Lower lobe of right lung (tissue), 2 donors: ENCODE results near the gene SLC22A7. TPM values are rescaled to one million over a fixed set of nuclear protein-coding genes. Genes with fewer than 3 reads are reported as not detected.

ENCODE experiments used
- ATAC-seq, 2 donors: fragments of 200-7000 bp; cut with Tn5 transposase; one replicate each; pipeline ENCODE4 v1.9.1; 2020 to 2022; ENCODE audit warnings: mild to moderate bottlenecking in 2 of 2, moderate library complexity in 2 of 2
- DNase-seq: peaks from one replicate; pipeline ENCODE4 v3.0.0-alpha.2; 2020
- H3K27ac ChIP-seq: fragments of 200-600 bp; one replicate; pipeline ENCODE4 v1.8.0; 2022
- H3K27me3 ChIP-seq: fragments of 200-600 bp; one replicate; pipeline ENCODE4 v1.8.0; 2022; ENCODE audit warnings: low read depth
- H3K36me3 ChIP-seq: fragments of 200-600 bp; one replicate; pipeline ENCODE4 v1.8.0; 2022; ENCODE audit warnings: mild to moderate bottlenecking
- H3K4me1 ChIP-seq: fragments of 200-600 bp; one replicate; pipeline ENCODE4 v1.8.0; 2022
- H3K4me3 ChIP-seq: fragments of 200-600 bp; one replicate; pipeline ENCODE4 v1.8.0; 2022; ENCODE audit warnings: mild to moderate bottlenecking
- H3K9me3 ChIP-seq: fragments of 200-600 bp; one replicate; pipeline ENCODE4 v1.8.0; 2022
- CTCF ChIP-seq: fragments of 200-600 bp; IDR thresholded peaks from one replicate; pipeline ENCODE4 v1.8.0; 2022; ENCODE audit warnings: antibody characterized with exemption, mild to moderate bottlenecking
- intact Hi-C: fragments of 100-400 bp; cut with DNase I; formaldehyde crosslinking; loops from one replicate; pipeline ENCODE4 v1.11.0; 2022
- total RNA-seq: library from RNA; stranded (reverse); fragmentation: NEBNext Ultra II Directional; extraction: Animal tissue kit (Norgen Biotek cat#: 25700); gene quantifications from one replicate; pipeline ENCODE4 v1.2.1, GENCODE V29; 2021
- donor health status: DM: no; HTN: yes; CAD: no; lungs with severe emphysema.

Gene SLC22A7
- total RNA-seq, 1 donor from 2014 or later, result not detected

GRCh38 chr6:43283514-43283901 is 14.6 kb upstream of the SLC22A7 start:
- Histone ChIP-seq H3K9me3 (no peaks in the 10 kb centered on the region), H3K36me3 (no peaks in the 10 kb centered on the region), H3K4me1 (no peaks in the 10 kb centered on the region), H3K27ac (no peak overlapping the region), H3K4me3 (no peak overlapping the region), H3K27me3 (peaks cover 33% of the 10 kb centered on the region)
- ATAC-seq (no peak), DNase-seq (no peak)
- TF ChIP-seq CTCF, result no peak
- intact Hi-C loops, result no loop called here

- DNase-seq, result no peak
- no peaks in the 10 kb centered on the region for H3K36me3 ChIP-seq
These were observed 14.2 kb upstream of the SLC22A7 start for GRCh38 chr6:43283905-43284304.

GRCh38 chr6:43284991-43285781 is 12.9 kb upstream of the SLC22A7 start:
- intact Hi-C loops, result no loop called here
- Histone ChIP-seq H3K27ac (no peak overlapping the region), H3K4me3 (no peak overlapping the region), H3K36me3 (no peaks in the 10 kb centered on the region), H3K4me1 (no peaks in the 10 kb centered on the region), H3K9me3 (no peaks in the 10 kb centered on the region), H3K27me3 (peaks cover 33% of the 10 kb centered on the region)
- DNase-seq (no peak), ATAC-seq (no peak)
- no peak for TF ChIP-seq CTCF

More at GRCh38 chr6:43283905-43284304, 14.2 kb upstream of the SLC22A7 start:
- ATAC-seq, result no peak
- H3K9me3 ChIP-seq, result no peaks in the 10 kb centered on the region
- H3K27ac ChIP-seq, result no peak overlapping the region
- H3K27me3 ChIP-seq, result peaks cover 33% of the 10 kb centered on the region
- H3K4me3 ChIP-seq, result no peak overlapping the region
- TF ChIP-seq CTCF, result no peak
- intact Hi-C loops, result no loop called here
- no peaks in the 10 kb centered on the region for H3K4me1 ChIP-seq

- Histone ChIP-seq H3K27ac (no peak overlapping the region), H3K27me3 (peaks cover 33% of the 10 kb centered on the region), H3K4me1 (no peaks in the 10 kb centered on the region), H3K36me3 (no peaks in the 10 kb centered on the region), H3K9me3 (no peaks in the 10 kb centered on the region), H3K4me3 (no peak overlapping the region)
- no peak for TF ChIP-seq CTCF
- DNase-seq (no peak), ATAC-seq (no peak)
- intact Hi-C loops, result no loop called here
These were observed 12.2 kb upstream of the SLC22A7 start for GRCh38 chr6:43285832-43286231.

GRCh38 chr6:43286456-43286979 is 11.5 kb upstream of the SLC22A7 start:
- intact Hi-C loops, result no loop called here
- Histone ChIP-seq H3K27me3 (peaks cover 33% of the 10 kb centered on the region), H3K36me3 (no peaks in the 10 kb centered on the region), H3K27ac (no peak overlapping the region), H3K4me3 (no peak overlapping the region), H3K9me3 (no peaks in the 10 kb centered on the region), H3K4me1 (no peaks in the 10 kb centered on the region)
- TF ChIP-seq CTCF, result no peak
- DNase-seq (no peak), ATAC-seq (no peak)
